Keratinocyte (primary cell): ENCODE results near the gene CISD3. TPM values are rescaled to one million over a fixed set of nuclear protein-coding genes. Genes with fewer than 3 reads are reported as not detected.

ENCODE experiments used
- DNase-seq: peaks from one replicate; pipeline ENCODE4 v3.0.0-alpha.2; 2011; ENCODE audit warnings: low read depth, missing footprints, low spot score
- FAIRE-seq: peaks from 2 replicates; lab custom pipeline; 2011; peaks lifted over from hg19 to GRCh38; lab: Jason Lieb, UNC
- H2AFZ ChIP-seq: 2 replicates; pipeline ENCODE4 v1.6.0; 2012; ENCODE audit warnings: low read length, control low read depth, inconsistent platforms; ENCODE audit not compliant: control insufficient read depth
- H3K27ac ChIP-seq: 2 replicates; pipeline ENCODE4 v1.5.1; 2011; ENCODE audit warnings: low read length; ENCODE audit not compliant: control insufficient read depth, insufficient read depth
- H3K27me3 ChIP-seq: 3 replicates; pipeline ENCODE4 v1.6.0; 2011; ENCODE audit warnings: low read length; ENCODE audit not compliant: control insufficient read depth, insufficient read depth; ENCODE audit errors: extremely low read depth
- H3K36me3 ChIP-seq, 2 experiments: 2 replicates in 1 of 2; 3 replicates in 1 of 2; pipeline ENCODE4 v1.5.1; 2011; ENCODE audit warnings: low read length in 2 of 2, mild to moderate bottlenecking in 1 of 2; ENCODE audit not compliant: control insufficient read depth in 2 of 2, insufficient read depth in 2 of 2; ENCODE audit errors: extremely low read depth in 1 of 2
- H3K4me1 ChIP-seq: 3 replicates; pipeline ENCODE4 v1.5.1; 2011; ENCODE audit warnings: low read length; ENCODE audit not compliant: control insufficient read depth, insufficient read depth; ENCODE audit errors: extremely low read depth
- H3K4me2 ChIP-seq: 3 replicates; pipeline ENCODE4 v1.6.0; 2011; ENCODE audit warnings: low read depth, low read length; ENCODE audit not compliant: control insufficient read depth, insufficient read depth; ENCODE audit errors: extremely low read depth
- H3K4me3 ChIP-seq, 3 experiments: fragments of 200-600 bp in 1 of 3; sonication (generic) in 1 of 3; 2 replicates in 2 of 3; 3 replicates in 1 of 3; pipeline ENCODE4 v1.5.1; 2011 to 2016; ENCODE audit warnings: low read length in 3 of 3, mild to moderate bottlenecking in 3 of 3, control low read depth in 2 of 3, inconsistent platforms in 1 of 3, low read depth in 1 of 3, mixed read lengths in 1 of 3, mixed run types in 1 of 3, moderate library complexity in 1 of 3; ENCODE audit not compliant: control insufficient read depth in 2 of 3, insufficient read depth in 2 of 3; ENCODE audit errors: extremely low read depth in 1 of 3
- H3K79me2 ChIP-seq: 2 replicates; pipeline ENCODE4 v1.6.0; 2012; ENCODE audit warnings: low read length; ENCODE audit not compliant: control insufficient read depth, insufficient read depth
- H3K9ac ChIP-seq: 3 replicates; pipeline ENCODE4 v1.6.0; 2011; ENCODE audit warnings: low read length; ENCODE audit not compliant: control insufficient read depth, insufficient read depth; ENCODE audit errors: extremely low read depth
- H3K9me1 ChIP-seq: 3 replicates; pipeline ENCODE4 v1.6.0; 2011; ENCODE audit warnings: low read length; ENCODE audit not compliant: control insufficient read depth, insufficient read depth; ENCODE audit errors: extremely low read depth
- H3K9me3 ChIP-seq: 2 replicates; pipeline ENCODE4 v1.5.1; 2012; ENCODE audit warnings: low read depth, low read length; ENCODE audit not compliant: control insufficient read depth
- H4K20me1 ChIP-seq: 3 replicates; pipeline ENCODE4 v1.6.0; 2011; ENCODE audit warnings: low read length; ENCODE audit not compliant: control insufficient read depth, insufficient read depth; ENCODE audit errors: extremely low read depth
- EZH2 ChIP-seq: IDR thresholded peaks from one replicate; pipeline ENCODE4 v1.6.1; 2012; ENCODE audit warnings: inconsistent platforms, mild to moderate bottlenecking, low read length, moderate library complexity
- dilution Hi-C: fragments of 300-500 bp; cut with MboI; formaldehyde crosslinking; loops from one replicate; pipeline ENCODE4 v1.7.0; 2020; ENCODE audit warnings: low sequenced_read_pairs; ENCODE audit not compliant: extremely low pct_ligation_motif_present
- polyA plus RNA-seq, 5 experiments: library from polyadenylated mRNA; depleted of rRNA in 3 of 5; stranded (reverse) in 3 of 5; stranded (forward) in 1 of 5; unstranded in 1 of 5; fragments of >200 nt; gene quantifications; 1 replicate in 1 of 5; 2 replicates in 3 of 5; 3 replicates in 1 of 5; pipeline versions ENCODE4 v1.2.1 to v1.2.3, GENCODE V29; 2011 to 2012; ENCODE audit warnings: missing spikeins in 2 of 5, low read depth in 1 of 5, low replicate concordance in 1 of 5
- TF ChIP-seq, protein P1 (sequence below), 3 experiments: IDR thresholded peaks in 1 of 3; conservative IDR thresholded peaks in 1 of 3; optimal IDR thresholded peaks in 1 of 3; 2 replicates in 2 of 3; 3 replicates in 1 of 3; pipeline versions ENCODE3 to v1.5.1; 2011; ENCODE audit warnings: low read length in 3 of 3, mild to moderate bottlenecking in 3 of 3, moderate library complexity in 2 of 3, control low read depth in 1 of 3, inconsistent platforms in 1 of 3; ENCODE audit not compliant: insufficient read depth in 2 of 3; ENCODE audit errors: extremely low read depth in 1 of 3

Gene CISD3
- polyA plus RNA-seq, 1 donor (not counting 4 experiments of a cell fraction or from before 2014, with no cell fraction given) = 17.1 TPM

DNA sequence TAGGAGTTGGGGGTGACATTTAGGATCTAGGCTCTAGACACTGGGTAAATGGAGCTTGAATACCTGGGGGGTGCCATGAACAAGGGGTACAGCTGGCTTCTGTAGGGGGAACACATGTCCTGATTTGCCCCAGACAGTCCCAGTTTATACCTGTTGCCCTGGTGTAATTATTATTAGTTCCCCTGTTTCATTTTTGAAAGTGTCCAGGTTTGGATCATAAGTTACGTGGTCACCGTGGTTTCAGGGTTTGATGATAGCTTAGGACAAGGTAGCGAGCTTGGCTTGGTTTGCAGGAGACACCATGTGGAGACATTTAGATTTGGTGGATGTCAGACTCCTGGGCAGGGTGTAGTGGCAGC is 19.6 kb upstream of the CISD3 start:
- H3K79me2 ChIP-seq = no peaks in the 10 kb centered on the region
- no peak overlapping the region for H3K9ac ChIP-seq
- DNase-seq = no peak
- H4K20me1 ChIP-seq = no peaks in the 10 kb centered on the region
- no peaks in the 10 kb centered on the region for H3K9me1 ChIP-seq
- no peak for TF ChIP-seq EZH2
- TF ChIP-seq, protein P1, sequence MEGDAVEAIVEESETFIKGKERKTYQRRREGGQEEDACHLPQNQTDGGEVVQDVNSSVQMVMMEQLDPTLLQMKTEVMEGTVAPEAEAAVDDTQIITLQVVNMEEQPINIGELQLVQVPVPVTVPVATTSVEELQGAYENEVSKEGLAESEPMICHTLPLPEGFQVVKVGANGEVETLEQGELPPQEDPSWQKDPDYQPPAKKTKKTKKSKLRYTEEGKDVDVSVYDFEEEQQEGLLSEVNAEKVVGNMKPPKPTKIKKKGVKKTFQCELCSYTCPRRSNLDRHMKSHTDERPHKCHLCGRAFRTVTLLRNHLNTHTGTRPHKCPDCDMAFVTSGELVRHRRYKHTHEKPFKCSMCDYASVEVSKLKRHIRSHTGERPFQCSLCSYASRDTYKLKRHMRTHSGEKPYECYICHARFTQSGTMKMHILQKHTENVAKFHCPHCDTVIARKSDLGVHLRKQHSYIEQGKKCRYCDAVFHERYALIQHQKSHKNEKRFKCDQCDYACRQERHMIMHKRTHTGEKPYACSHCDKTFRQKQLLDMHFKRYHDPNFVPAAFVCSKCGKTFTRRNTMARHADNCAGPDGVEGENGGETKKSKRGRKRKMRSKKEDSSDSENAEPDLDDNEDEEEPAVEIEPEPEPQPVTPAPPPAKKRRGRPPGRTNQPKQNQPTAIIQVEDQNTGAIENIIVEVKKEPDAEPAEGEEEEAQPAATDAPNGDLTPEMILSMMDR (optimal IDR thresholded peaks at IDR 0.05 in 1 of 3, IDR thresholded peaks at IDR 0.05 in 1 of 3, conservative IDR thresholded peaks at IDR 0.05 in 1 of 3; ENCODE audit: extremely low read depth in 1 of 3, insufficient read depth in 2 of 3, low read length in 3 of 3) = no peak
- dilution Hi-C loops = no loop called here
- H3K4me3 ChIP-seq = no peak overlapping the region
- H3K4me2 ChIP-seq = no peak overlapping the region
- no peaks in the 10 kb centered on the region for H3K9me3 ChIP-seq
- H3K27me3 ChIP-seq = no peaks in the 10 kb centered on the region
- no peak overlapping the region for H2AFZ ChIP-seq
- no peak for FAIRE-seq
- H3K27ac ChIP-seq = no peak overlapping the region
- peaks cover 18 to 27% of the 10 kb centered on the region in 2 experiments for H3K36me3 ChIP-seq
- H3K4me1 ChIP-seq = peaks cover 6% of the 10 kb centered on the region

DNA sequence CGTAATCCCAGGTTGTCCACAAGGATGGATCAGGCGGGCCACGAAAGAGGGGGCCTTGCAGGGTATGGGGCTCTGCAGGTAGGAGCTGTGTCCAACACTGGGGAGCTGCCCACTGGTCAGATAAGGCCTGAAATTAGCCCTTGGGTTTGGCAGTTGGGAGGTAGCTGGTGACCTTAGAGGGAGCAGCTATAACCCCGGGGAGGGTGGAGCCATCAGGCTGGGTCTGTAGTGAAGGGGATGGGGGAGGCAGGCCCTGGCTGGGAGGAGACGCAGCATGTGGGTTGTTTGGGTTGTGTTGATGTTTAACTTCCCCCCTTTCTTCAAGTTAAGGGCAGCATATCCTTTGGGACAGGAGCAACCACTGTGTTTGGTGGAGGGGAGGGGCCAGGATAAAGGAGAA is 19.2 kb upstream of the CISD3 start:
- Histone ChIP-seq H3K4me3 (no peak overlapping the region), H3K4me2 (no peak overlapping the region), H3K4me1 (peaks cover 6% of the 10 kb centered on the region), H3K27me3 (no peaks in the 10 kb centered on the region), H3K36me3 (peaks cover 18 to 30% of the 10 kb centered on the region in 2 experiments), H3K79me2 (no peaks in the 10 kb centered on the region), H3K27ac (no peak overlapping the region), H3K9me3 (no peaks in the 10 kb centered on the region), H3K9me1 (no peaks in the 10 kb centered on the region), H4K20me1 (no peaks in the 10 kb centered on the region), H3K9ac (no peak overlapping the region), H2AFZ (no peak overlapping the region)
- FAIRE-seq (no peak), DNase-seq (no peak)
- dilution Hi-C loops = no loop called here
- TF ChIP-seq, protein P1 (optimal IDR thresholded peaks at IDR 0.05 in 1 of 3, IDR thresholded peaks at IDR 0.05 in 1 of 3, conservative IDR thresholded peaks at IDR 0.05 in 1 of 3; ENCODE audit: extremely low read depth in 1 of 3, insufficient read depth in 2 of 3, low read length in 3 of 3) = no peak
- TF ChIP-seq EZH2 = no peak
